Esophagus squamous epithelium (tissue), 4 donors: ENCODE data around the gene TIMM17A.
"Not testable (repeated sequence)": the region's sequence is repeated elsewhere in the genome, so short reads cannot be mapped to it uniquely, and the experiment has no call there.

Source experiments
- CTCF ChIP-seq, 6 experiments: fragments of 450-650 bp in 4 of 6; fragments of 200-600 bp in 2 of 6; sonication (generic) in 2 of 6; IDR thresholded peaks; one replicate each; pipeline ENCODE4 v1.5.1; 2016 to 2019; ENCODE audit warnings: antibody characterized with exemption in 6 of 6, mild to moderate bottlenecking in 4 of 6, moderate library complexity in 4 of 6
- POLR2A ChIP-seq, 4 donors: fragments of 450-650 bp; IDR thresholded peaks; one replicate each; pipeline ENCODE4 v1.6.1; 2017; ENCODE audit warnings: antibody characterized with exemption in 4 of 4, mild to moderate bottlenecking in 4 of 4, moderate library complexity in 3 of 4

DNA sequence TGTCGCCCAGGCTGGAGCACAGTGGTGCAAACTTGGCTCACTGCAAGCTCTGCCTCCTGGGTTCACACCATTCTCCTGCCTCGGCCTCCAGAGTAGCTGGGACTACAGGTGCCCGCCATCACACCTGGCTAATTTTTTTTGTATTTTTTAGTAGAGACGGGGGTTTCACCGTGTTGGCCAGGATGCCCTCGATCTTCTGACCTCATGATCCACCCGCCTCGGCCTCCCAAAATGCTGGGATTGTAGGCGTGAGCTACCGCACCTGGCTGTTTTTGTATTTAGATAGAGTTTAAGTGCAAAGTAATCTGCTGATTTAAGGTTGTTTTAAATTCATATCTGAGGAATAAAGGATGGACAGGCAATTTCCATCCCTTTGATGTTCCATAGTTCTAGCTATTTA, 7.1 kb downstream of the TIMM17A start:
- TF ChIP-seq CTCF, POLR2A (IDR thresholded peaks at IDR 0.05): not testable (repeated sequence)
